Measurements from ENCODE around the gene OR7A10.

DNA sequence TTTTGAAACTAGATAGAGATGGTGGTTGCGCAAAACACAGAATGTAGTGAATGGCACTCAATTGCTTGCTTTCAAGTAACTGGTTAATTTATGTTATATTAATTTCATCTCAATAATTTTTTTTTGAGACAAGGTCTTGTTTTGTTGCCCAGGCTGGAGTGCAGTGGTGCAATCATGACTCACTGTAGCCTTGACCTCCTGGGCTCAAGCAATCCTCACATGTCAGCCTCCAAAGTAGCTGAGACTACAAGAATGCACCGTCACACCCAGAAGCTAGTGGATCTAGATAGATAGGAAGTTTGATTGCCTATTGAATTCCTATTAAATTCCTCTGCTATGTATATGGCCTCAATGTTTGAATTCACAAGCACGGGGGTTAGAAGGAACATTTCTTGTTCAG, 44.0 kb downstream of the OR7A10 start:
- TF ChIP-seq RAD21 (conservative IDR thresholded peaks at IDR 0.05) = no peak
- no peak for TF ChIP-seq TAF1 (IDR thresholded peaks at IDR 0.05; ENCODE audit: low read depth)
- TF ChIP-seq, protein P1, sequence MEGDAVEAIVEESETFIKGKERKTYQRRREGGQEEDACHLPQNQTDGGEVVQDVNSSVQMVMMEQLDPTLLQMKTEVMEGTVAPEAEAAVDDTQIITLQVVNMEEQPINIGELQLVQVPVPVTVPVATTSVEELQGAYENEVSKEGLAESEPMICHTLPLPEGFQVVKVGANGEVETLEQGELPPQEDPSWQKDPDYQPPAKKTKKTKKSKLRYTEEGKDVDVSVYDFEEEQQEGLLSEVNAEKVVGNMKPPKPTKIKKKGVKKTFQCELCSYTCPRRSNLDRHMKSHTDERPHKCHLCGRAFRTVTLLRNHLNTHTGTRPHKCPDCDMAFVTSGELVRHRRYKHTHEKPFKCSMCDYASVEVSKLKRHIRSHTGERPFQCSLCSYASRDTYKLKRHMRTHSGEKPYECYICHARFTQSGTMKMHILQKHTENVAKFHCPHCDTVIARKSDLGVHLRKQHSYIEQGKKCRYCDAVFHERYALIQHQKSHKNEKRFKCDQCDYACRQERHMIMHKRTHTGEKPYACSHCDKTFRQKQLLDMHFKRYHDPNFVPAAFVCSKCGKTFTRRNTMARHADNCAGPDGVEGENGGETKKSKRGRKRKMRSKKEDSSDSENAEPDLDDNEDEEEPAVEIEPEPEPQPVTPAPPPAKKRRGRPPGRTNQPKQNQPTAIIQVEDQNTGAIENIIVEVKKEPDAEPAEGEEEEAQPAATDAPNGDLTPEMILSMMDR (IDR thresholded peaks at IDR 0.05; ENCODE audit: poor library complexity, severe bottlenecking) = no peak

Data from neural cell (in vitro differentiated cells).